DMS114 treated with DMSO at 0.1 percent for 48 hours (cell line): ENCODE data around the gene AGPAT4.

Experiments used
- DNase-seq: peaks from one replicate; lab custom pipeline; 2025; ENCODE audit not compliant: unreplicated experiment; lab: John Stamatoyannopoulos, UW

AGPAT4 gene

GRCh38 chr6:161284653-161285052 is 10.8 kb upstream of the AGPAT4 start:
- no peak for DNase-seq

- no peak for DNase-seq
Measured at GRCh38 chr6:161281092-161281491, 7.2 kb upstream of the AGPAT4 start.

- no peak for DNase-seq
Measured at GRCh38 chr6:161279677-161280415, 6.0 kb upstream of the AGPAT4 start.

- DNase-seq: no peak
Measured at GRCh38 chr6:161276605-161277155, 2.8 kb upstream of the AGPAT4 start.

GRCh38 chr6:161274898-161275297 is 1.0 kb upstream of the AGPAT4 start:
- no peak for DNase-seq

GRCh38 chr6:161274488-161274858 is 612 bp upstream of the AGPAT4 start:
- DNase-seq: no peak

GRCh38 chr6:161273274-161273751 is 548 bp downstream of the AGPAT4 start:
- no peak for DNase-seq

GRCh38 chr6:161272635-161273273 is 1.1 kb downstream of the AGPAT4 start:
- DNase-seq: no peak

GRCh38 chr6:161271343-161272030 is 2.4 kb downstream of the AGPAT4 start:
- DNase-seq: no peak

- DNase-seq: no peak
Measured at GRCh38 chr6:161270116-161270515, 3.7 kb downstream of the AGPAT4 start.

GRCh38 chr6:161269310-161269709 is 4.6 kb downstream of the AGPAT4 start:
- DNase-seq: no peak

- no peak for DNase-seq
Measured at GRCh38 chr6:161268531-161269210, 5.2 kb downstream of the AGPAT4 start.

GRCh38 chr6:161266513-161267230 is 7.2 kb downstream of the AGPAT4 start:
- DNase-seq: no peak

GRCh38 chr6:161265975-161266374 is 7.9 kb downstream of the AGPAT4 start:
- no peak for DNase-seq

GRCh38 chr6:161265554-161265953 is 8.3 kb downstream of the AGPAT4 start:
- no peak for DNase-seq

GRCh38 chr6:161264181-161264580 is 9.7 kb downstream of the AGPAT4 start:
- no peak for DNase-seq

GRCh38 chr6:161261816-161262215 is 12.0 kb downstream of the AGPAT4 start:
- no peak for DNase-seq

GRCh38 chr6:161261325-161261724 is 12.5 kb downstream of the AGPAT4 start:
- no peak for DNase-seq

GRCh38 chr6:161259302-161259701 is 14.6 kb downstream of the AGPAT4 start:
- DNase-seq: no peak

- no peak for DNase-seq
Measured at GRCh38 chr6:161257793-161258457, 15.9 kb downstream of the AGPAT4 start.
